HG02885 (cell line): ENCODE data around the gene HCAR2.
"Not testable (repeated sequence)": the region's sequence is repeated elsewhere in the genome, so short reads cannot be mapped to it uniquely, and the experiment has no call there.

ENCODE experiments used
- ATAC-seq: cut with Tn5 transposase; IDR thresholded peaks from one replicate; pipeline ENCODE4 v1.9.1; 2021; ENCODE audit warnings: mild to moderate bottlenecking; ENCODE audit not compliant: unreplicated experiment, poor library complexity

HCAR2 gene

DNA sequence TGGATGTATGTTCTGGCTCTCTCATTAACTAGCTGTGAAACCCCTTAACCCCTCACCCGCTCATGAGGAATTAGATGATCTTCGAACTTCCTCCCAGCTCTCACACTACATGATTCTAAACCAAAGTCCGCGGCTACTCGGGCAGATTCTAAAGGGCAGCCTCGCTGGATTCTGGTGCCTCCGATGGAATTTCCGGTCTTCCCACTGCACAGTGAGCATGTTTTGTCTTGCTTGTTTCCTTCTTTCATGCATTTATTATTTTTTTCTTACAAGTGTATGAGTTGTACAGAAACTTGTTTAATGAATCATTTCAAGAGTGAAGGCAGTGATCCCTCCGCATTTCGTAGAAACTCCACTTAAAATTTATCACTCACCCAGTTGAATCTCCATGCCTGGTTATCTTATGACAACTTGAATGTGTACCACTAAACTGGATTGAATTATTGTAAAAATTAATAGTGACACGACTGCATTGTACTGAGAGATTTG, 17.9 kb upstream of the HCAR2 start:
- no peak for ATAC-seq

DNA sequence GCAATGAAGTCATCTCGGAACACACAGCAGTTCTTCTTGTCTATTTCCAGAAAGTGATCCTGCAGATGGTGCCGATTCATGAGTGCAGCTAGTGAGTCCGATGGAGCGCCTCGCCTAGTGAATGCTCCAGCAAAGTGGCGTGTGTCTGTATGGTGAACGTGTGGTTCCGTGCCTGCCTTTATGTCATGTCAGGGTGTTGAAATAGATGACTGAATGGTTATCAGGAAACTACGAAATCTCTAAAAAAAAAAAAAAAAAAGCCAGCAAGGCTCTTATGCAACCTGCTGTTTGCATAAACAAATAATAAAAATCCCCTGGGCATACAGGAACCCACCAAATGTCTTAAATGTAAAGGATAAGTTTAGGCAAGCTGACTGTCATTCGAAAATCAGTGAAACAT, 13.5 kb upstream of the HCAR2 start, which contains the start of gene HCAR3:
Gene HCAR3 (minus strand): TSS at position 154 of the 400 bp plus-strand sequence. CDS start 74 bp downstream, at position 80.
- ATAC-seq, result not testable (repeated sequence)

DNA sequence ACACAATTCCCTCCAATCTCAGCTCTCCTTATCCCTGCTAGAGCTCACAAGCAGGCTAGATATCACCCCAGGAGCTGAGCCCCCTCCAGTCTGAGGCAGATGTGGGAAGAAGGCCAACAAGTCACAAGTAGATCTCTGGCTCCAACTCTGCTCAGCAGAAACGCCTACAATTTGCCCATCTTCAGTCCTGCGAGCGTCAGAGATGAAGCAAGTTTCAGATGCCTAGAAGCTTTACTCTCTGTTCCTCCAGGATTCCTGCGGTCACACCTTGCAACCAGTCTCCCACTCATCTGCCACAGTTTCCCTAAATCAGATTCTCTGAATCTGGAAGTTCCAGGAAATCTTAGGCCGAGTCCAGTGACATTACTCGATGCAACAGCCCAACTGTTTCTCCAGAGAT, 12.1 kb upstream of the HCAR2 start:
- ATAC-seq, result not testable (repeated sequence)

DNA sequence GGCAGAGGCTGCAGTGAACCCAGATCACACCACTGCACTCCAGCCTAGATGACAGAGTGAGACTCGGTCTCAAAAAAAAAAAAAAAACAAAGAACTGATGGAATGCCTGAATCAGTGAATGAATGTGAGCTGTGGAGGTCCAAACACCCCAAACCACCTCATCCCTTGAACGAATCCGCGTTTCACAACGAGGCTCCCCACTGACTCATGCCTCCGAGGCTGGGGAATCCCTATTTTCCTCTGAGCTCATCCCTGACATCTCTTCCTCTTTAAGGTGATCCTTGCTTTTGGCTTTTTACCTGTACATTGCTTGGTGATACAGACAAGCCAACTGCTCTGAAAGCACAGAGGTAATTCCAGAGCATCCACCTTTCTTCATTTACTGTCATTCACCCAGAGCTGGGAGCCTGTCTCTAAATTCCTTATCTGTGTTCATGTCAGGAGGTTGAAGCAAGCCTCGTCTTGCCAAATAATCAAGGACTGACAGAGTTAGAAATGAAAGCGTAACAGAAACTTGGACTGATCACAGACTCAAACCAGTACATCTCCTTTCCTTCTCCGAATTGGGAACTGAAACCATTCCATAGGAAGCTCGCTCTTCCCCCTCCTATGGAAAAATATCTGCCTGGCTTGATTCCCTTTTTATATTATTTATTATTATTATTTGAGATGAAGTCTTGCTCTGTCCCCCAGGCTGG, 10.5 kb upstream of the HCAR2 start:
- ATAC-seq, result not testable (repeated sequence)

DNA sequence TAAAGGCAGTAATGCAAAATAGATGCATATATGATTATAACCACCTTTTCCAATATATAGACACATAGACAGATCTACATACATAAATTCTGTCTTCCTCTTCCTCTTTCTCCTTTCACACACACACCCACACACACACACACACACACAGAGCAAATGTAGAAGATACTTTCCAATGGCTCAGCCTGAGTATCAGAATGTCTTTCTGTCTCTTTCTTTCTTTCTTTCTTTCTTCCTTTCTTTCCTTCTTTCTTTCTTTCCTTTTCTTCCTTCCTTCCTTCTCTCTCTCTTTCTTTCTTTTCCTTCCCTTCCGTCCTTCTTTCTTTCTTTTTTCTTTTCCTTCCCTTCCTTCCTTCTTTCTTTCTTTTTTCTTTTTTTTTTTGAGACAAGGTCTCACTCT, 8.1 kb upstream of the HCAR2 start:
- ATAC-seq, result not testable (repeated sequence)

DNA sequence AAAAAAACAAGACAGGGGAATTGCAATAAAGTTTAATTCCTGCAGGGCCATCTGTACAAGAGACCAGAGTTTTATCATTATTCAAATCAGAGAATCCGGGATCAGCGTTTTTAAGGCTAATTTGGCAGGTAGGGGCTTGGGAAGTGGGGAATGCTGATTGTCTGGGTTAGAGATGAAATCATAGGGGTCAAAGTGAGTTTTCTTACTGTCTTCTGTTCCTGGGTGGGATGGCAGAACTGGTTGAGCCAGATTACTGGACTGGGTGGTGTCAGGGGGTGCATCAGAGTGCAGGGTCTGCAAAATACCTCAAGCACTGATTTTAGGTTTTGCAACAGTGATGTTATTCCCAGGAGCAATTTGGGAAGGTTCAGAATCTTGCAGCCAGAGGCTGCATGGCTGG, 7.2 kb upstream of the HCAR2 start:
- not testable (repeated sequence) for ATAC-seq

DNA sequence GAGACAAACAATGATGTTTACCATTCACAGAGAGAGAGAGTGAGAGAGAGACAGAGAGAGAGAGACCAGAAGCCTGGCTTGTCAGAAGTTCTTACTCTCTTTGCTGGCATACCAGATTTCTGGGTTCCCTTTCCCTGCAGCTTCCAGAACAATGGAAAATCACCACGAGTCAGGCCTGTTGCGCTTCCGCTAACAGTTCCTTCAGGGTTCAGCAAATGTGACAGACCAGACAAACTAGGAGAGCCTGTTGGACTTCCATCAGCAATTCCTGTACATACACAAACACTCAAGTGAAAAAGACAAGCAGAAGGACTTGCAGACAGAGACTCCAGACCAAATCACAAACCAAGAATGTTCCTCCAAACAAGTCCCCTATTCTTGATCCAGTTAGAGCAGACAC, 6.1 kb upstream of the HCAR2 start:
- ATAC-seq, result not testable (repeated sequence)

DNA sequence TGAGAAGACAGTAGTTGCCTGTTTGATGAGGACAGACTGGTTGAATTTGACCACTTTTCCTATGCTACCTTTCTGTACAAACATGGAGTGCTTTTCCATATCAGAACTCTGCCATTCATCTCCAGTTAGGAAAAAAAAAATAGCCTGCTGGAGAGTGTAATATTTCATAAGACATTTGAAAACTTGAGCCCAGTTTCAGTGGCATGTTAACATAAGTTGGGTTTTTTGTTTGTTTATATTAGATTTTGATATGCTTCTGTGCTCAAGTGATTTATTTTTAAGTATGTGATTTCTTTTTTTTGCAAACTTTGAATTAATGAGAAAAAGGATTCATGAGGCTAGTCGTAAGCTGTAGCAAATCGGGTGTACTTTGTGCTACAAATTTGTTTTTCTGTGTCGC, 684 bp upstream of the HCAR2 start:
- not testable (repeated sequence) for ATAC-seq

DNA sequence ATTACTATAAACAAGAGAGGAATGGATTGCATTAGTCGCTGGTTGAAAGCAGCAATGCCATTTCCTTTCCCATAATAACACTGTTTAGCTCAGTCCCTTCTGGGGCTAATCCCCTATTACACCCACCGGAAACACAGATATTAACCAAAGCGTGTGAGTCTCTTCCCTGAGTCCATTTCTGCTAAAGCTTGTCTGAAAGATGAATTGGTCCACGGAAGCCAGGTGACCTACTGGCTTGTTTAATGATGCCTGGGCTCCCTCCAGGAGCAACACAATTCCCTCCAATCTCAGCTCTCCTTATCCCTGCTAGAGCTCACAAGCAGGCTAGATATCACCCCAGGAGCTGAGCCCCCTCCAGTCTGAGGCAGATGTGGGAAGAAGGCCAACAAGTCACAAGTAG, 1.7 kb downstream of the HCAR2 start:
- ATAC-seq, result not testable (repeated sequence)

DNA sequence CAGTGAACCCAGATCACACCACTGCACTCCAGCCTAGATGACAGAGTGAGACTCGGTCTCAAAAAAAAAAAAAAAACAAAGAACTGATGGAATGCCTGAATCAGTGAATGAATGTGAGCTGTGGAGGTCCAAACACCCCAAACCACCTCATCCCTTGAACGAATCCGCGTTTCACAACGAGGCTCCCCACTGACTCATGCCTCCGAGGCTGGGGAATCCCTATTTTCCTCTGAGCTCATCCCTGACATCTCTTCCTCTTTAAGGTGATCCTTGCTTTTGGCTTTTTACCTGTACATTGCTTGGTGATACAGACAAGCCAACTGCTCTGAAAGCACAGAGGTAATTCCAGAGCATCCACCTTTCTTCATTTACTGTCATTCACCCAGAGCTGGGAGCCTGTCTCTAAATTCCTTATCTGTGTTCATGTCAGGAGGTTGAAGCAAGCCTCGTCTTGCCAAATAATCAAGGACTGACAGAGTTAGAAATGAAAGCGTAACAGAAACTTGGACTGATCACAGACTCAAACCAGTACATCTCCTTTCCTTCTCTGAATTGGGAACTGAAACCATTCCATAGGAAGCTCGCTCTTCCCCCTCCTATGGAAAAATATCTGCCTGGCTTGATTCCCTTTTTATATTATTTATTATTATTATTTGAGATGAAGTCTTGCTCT, 3.0 kb downstream of the HCAR2 start:
- not testable (repeated sequence) for ATAC-seq

DNA sequence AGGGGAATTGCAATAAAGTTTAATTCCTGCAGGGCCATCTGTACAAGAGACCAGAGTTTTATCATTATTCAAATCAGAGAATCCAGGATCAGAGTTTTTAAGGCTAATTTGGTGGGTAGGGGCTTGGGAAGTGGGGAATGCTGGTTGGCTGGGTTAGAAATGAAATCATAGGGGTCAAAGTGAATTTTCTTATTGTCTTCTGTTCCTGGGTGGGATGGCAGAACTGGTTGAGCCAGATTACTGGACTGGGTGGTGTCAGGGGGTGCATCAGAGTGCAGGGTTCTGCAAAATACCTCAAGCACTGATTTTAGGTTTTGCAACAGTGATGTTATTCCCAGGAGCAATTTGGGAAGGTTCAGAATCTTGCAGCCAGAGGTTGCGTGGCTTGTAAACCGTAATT, 6.2 kb downstream of the HCAR2 start:
- not testable (repeated sequence) for ATAC-seq

DNA sequence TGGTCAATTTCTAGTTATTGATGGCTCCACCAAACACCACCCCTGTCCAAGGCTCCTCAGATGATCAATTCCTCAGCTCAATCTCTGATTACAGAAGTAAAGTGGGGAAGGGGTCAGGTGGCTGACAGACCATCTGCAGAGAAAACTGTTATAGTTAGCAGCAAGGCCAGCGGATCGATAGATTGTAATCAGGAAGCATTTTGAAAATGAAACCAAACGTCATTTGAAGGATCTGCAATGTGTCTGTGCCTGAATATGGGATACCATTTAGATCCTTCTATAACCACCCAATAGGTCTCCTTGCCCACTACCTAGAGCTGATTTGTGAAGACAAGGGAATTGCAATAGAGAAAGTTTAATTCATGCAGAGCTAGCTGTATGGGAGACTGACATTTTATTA, 11.6 kb downstream of the HCAR2 start:
- no peak for ATAC-seq

DNA sequence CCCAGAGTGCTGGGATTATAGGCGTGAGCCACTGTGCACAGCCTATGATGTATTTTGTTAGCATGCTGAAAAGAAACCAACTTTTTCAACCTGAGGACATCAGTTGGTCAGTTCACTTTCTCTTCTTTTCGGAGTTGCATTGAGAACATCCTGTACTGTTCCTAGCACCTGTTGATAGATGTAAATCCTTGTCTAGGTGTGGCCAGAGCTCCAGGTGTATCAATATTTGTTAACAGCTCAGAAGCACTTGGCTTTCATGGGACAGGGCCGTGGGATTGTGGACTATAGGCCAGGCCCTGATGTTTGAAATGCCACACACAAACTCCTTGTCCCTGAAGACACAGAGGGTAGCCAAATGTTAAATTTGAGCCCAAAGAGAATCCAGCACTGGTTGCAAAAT, 14.9 kb downstream of the HCAR2 start:
- no peak for ATAC-seq

DNA sequence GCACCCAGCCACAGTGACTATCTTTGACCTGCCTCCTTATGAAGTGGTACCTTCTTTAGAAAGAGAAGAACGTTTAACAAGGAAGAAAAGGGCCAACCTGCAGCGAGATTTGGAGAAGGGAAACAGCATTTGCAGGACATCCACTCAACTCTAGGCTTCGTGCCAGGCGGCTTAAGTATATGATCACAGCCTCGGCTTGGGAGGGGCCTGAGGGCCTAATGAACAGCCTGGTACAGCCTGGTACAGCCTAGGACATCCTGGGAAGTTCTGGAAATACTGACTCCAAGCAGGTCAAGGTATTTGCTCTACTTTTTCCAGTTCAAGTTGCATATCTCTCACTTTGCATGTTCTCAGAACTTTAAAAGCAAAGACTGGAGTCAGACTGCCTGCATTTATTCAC, 16.1 kb downstream of the HCAR2 start:
- no peak for ATAC-seq

DNA sequence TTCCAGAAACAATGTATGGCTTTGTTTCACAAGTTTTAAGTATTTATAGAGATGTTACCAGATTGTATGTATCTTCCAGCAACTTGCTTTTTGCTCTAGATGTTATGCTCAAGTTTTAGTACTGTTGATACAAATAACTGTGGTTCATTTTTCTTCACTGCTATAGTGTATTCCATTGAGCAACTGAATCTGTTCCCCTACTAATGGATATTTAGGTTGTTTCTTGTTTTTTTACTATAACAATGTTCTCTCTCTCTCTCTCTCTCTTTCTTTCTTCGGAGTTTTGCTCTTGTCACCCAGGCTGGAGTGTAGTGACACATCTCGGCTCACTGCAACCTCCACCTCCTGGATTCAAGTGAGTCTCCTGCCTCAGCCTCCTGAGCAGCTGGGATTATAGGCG, 16.6 kb downstream of the HCAR2 start:
- ATAC-seq, result no peak

DNA sequence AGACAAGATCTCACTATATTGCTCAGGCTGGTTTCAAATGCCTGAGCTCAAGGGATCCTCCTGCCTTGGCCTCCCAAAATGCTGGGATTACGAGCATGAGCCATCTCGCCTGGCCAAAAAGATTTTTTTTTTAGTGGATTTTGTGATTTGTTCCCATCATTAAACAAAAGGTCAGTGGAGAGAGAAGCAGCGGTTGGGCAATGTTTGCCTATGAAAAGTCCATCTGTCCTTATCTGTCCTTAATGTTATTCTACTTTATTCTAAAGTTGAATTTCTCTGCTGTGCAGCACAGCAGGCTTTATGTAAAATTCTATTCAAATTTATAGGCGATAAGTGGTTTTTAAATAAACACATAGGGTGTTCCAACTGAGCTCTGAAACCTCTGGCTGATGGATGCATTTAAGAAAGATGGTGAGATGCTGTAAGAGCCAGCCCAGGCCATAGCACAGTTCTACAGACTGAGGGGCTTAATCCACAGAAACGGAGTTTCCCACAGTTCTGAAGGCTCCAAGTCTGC, 18.8 kb downstream of the HCAR2 start:
- ATAC-seq, result no peak

DNA sequence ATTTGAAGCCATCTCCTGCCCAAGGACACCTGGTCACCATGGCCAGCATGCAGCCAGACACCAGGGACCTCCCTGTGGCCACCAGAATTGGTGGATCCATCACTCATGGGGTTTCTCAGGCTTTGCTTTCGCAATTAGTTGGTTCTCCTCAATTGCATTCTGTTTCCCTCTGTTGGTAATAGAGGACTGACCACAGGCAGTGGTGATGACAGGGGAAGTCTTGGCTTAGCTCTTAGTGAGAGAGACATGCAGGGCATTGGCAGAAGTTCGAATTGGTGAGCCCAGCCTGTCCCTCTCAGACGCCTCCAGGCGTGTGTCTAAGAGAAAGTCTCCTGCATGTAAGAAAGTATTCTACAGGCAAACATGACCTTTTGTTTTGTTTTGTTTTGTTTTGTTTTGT, 21.3 kb downstream of the HCAR2 start:
- ATAC-seq, result no peak

DNA sequence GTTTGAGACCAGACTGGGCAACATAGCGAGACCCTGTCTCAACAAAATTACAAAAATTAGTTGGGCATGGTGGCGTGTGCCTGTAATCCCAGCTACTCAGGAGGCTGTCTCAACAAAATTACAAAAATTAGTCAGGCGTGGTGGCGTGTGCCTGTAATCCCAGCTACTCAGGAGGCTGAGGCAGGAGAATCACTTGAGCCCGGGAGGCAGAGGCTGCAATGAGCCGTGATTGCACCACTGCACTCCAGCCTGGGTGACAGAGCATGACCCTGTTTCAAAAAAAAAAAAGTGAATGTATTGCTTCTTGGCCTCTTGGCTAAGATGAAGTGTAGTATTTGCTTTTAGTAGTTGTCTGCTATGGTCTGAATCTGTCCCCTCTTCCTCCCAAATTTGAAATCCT, 22.2 kb downstream of the HCAR2 start:
- not testable (repeated sequence) for ATAC-seq

DNA sequence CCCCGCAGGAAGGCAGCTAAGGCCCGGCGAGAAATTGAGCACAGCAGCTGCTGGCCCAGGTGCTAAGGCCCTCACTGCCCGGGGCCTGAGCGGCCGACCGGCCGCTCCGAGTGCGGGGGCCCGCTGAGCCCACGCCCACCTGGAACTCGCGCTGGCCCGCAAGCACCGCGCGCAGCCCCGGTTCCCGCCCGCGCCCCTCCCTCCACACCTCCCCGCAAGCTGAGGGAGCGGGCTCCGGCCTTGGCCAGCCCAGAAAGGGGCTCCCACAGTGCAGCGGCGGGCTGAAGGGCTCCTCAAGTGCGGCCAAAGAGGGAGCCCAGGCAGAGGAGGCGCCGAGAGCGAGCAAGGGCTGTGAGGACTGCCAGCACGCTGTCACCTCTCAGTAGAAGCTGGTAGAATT, 26.4 kb downstream of the HCAR2 start:
- ATAC-seq, result not testable (repeated sequence)

DNA sequence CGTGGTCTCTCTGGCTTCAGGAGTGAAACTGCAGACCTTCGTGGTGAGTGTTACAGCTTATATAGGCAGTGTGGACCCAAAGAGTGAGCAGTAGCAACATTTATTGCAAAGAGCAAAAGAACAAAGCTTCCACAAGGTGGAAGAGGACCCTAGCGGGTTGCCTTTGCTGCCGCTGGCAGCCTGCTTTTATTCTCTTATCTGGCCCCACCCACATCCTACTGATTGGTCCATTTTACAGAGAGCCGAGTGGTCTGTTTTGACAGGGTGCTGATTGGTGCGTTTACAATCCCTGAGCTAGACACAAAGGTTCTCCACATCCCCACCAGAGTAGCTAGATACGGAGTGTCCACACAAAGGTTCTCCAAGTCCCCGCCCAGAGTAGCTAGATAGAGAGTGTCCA, 27.1 kb downstream of the HCAR2 start:
- ATAC-seq, result not testable (repeated sequence)

DNA sequence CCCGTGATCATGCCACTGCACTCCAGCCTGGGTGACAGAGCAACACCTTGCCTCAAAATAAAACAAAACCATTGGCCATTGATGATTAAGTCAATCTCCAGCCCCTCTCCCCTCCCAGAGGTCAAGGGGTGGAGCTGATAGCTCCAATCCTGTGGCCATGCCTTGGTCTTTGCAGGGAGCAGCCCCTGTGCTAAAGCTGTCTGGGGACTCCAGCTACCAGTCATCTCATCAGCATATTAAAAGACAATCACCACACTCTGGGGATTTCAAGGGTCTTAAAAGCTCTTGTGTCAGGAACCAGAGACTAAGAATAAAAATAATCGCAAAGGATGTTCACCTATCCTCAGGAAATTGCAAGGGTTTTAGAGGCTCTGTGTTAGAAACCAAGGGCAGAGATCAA, 30.6 kb downstream of the HCAR2 start:
- ATAC-seq, result no peak
